PC-3 (cell line): ENCODE measurements around the gene THY1.

Experiments used
- CTCF ChIP-seq: fragments of 300-600 bp; sonication (generic); conservative IDR thresholded peaks from 2 replicates; pipeline ENCODE4 v1.5.1; 2017; ENCODE audit warnings: antibody characterized with exemption, low read depth, mild to moderate bottlenecking, low read length
- EZH2 ChIP-seq: fragments of 300-600 bp; sonication (generic); IDR thresholded peaks from one replicate; pipeline ENCODE4 v1.6.1; 2017; ENCODE audit warnings: antibody characterized with exemption, mild to moderate bottlenecking, low read length; ENCODE audit not compliant: unreplicated experiment
- EZH2phosphoT487 ChIP-seq: fragments of 300-600 bp; sonication (generic); IDR thresholded peaks from 2 replicates; pipeline ENCODE4 v1.6.1; 2018; ENCODE audit warnings: mild to moderate bottlenecking, antibody characterized with exemption, low read length, borderline replicate concordance

- TF ChIP-seq CTCF (no peak), EZH2 (no peak), EZH2phosphoT487 (no peak)
These were observed 7.5 kb downstream of the THY1 start for GRCh38 chr11:119415517-119415916.
